Effector CD8-positive, alpha-beta T cell (primary cell): ENCODE data around the gene ACSS2.

ENCODE experiments used
- DNase-seq: peaks from one replicate; lab custom pipeline; 2025; lab: John Stamatoyannopoulos, UW

ACSS2 gene

GRCh38 chr20:34915749-34916455 is 39.5 kb downstream of the ACSS2 start:
- no peak for DNase-seq

GRCh38 chr20:34916774-34917354 is 40.5 kb downstream of the ACSS2 start:
- DNase-seq, result no peak

DNA sequence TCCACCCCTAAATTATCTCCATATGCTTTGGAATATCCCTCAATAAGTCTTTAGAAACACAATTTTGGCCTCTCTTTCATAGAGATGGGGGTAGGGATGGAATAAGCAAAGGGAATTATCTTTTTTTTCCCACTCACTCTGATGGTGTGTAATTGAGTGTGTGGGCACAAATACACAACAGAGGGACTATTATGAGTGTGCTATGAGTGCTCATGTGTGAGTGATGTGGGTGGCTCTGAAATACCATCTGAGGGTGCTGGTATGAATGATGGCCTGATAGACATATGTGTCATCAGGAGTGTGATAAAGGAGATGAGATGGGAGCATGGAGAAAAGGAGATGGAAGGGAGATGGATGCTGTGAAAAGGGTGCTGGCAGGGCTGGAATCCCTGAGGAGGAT is 43.6 kb downstream of the ACSS2 start:
- DNase-seq, result no peak

- no peak for DNase-seq
Measured at GRCh38 chr20:34921436-34921835, 45.0 kb downstream of the ACSS2 start.

- DNase-seq, result no peak
Measured at GRCh38 chr20:34922654-34923381, 46.4 kb downstream of the ACSS2 start.

DNA sequence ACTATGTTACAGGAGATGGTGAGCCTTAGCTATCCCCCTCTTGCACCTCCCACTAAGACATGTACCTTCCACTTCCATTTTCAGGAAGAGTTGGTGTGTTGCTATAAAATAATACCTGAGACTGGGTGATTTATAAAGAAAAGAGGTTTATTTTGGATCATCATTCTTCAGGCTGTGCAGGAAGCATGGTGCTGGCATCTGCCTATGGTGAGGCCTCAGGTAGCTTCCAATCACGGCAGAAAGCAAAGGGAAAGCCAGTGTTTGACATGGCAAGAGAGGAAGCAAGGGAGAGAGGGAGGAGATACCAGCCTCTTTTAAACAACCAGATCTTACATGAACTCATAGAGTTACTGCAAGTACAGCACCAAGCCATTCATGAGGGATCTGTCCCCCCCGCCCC is 47.0 kb downstream of the ACSS2 start:
- DNase-seq, result no peak

DNA sequence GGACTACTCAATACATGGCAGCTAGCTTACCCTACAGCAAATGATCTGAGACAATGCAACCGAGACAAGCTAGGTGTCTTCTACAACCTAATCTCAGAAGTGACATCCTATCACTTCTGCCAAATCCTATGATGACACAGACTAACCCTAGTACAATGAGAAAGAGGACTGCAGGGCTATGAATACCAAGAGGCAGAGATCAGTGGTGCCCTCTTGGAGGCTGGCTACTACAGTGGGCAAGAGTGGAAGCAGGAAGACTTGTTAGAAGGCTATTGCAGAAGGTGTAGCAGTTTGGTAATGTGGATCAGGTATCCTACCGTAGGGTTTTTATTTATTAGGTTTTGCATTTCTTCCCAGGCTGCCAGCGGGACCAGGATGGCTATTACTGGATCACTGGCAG is 48.9 kb downstream of the ACSS2 start:
- DNase-seq, result no peak

DNA sequence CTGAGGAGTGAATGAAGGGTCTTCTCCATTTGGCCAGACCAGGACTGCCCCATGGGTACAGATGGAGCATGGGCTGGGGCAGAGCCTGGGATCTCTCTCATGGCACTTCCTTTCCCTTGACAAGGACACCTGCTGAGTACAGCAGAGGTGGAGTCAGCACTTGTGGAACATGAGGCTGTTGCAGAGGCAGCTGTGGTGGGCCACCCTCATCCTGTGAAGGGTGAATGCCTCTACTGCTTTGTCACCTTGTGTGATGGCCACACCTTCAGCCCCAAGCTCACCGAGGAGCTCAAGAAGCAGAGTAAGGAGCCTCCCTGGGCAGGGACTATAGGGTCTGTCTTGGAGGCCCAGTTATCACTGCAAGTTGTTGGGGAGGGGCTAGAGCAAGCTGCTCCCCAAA is 49.6 kb downstream of the ACSS2 start:
- DNase-seq, result no peak

- DNase-seq, result no peak
Measured at GRCh38 chr20:34926581-34926980, 50.2 kb downstream of the ACSS2 start.

- DNase-seq, result no peak
Measured at GRCh38 chr20:34927736-34928135, 51.3 kb downstream of the ACSS2 start.

- DNase-seq, result no peak
Measured at GRCh38 chr20:34928411-34928810, 52.0 kb downstream of the ACSS2 start.

- no peak for DNase-seq
Measured at GRCh38 chr20:34931771-34932170, 55.4 kb downstream of the ACSS2 start.

GRCh38 chr20:34938466-34939163 is 62.2 kb downstream of the ACSS2 start:
- no peak for DNase-seq

GRCh38 chr20:34940081-34940481 is 63.7 kb downstream of the ACSS2 start:
- no peak for DNase-seq

GRCh38 chr20:34941226-34941625 is 64.8 kb downstream of the ACSS2 start:
- DNase-seq, result no peak

DNA sequence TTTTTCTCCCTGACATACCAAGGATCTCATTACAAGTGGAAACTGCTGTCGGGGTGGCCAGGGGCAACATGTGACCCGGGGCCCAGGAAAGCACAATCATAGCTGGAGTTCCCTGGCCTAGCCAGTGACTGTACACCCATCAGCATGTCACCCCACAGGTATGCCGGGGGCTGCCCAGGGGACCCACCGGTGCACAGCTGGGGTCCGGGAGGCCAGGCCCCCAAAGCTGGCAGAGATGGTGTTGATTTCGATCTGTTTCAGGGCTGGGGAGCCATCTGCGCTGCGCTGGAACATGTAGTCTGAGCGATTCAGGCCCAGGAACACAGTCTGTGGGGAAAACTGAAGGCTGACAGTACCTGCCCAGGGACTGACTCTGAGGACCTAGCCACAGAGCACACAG is 65.9 kb downstream of the ACSS2 start:
- DNase-seq, result no peak

DNA sequence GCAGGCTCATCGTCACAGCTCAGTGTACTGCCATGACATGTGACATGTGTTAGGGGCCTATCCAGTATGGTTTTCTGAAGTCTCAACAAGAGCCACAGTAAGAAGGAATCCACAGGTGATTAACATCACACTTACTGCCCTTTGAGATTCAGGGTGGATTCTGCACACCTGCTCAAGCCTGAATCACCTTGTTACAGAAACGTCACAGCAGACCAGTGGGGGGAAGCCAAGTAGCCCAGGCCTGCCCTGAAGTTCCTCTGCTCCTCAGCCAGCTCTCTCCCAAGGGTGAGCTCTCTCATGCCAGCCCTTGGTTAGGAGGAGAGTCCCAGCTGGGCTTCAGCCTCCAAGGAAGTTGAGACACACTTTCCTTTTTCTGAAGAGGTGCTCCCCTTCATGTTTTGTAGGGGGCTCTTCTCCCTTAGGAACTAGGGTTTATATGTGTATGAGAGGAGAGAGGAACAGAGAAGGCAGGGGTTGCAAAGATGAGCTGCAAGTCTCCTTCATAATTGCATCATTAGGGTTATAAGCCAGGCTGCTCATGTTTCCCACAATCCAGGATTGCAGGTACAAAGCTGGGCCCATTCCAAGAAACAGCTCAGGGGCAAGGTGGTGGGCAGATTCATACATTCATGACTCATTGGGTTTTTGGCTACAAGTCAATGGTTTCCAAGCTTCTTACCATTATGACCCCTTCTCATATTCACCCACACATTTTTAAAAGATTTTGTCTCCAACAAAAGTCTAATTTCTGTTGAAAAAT is 67.6 kb downstream of the ACSS2 start:
- DNase-seq, result no peak

GRCh38 chr20:34945315-34946077 is 69.1 kb downstream of the ACSS2 start:
- no peak for DNase-seq

GRCh38 chr20:34946661-34947060 is 70.2 kb downstream of the ACSS2 start:
- no peak for DNase-seq

GRCh38 chr20:34947336-34947735 is 70.9 kb downstream of the ACSS2 start:
- no peak for DNase-seq

GRCh38 chr20:34948030-34948429 is 71.6 kb downstream of the ACSS2 start:
- DNase-seq, result no peak
